Left lobe of liver (tissue), 2 donors: ENCODE results near the gene SLC7A11. TPM values are rescaled to one million over a fixed set of nuclear protein-coding genes. Genes with fewer than 3 reads are reported as not detected.
"Not testable (repeated sequence)": the region's sequence is repeated elsewhere in the genome, so short reads cannot be mapped to it uniquely, and the experiment has no call there.

Source experiments
- ATAC-seq: fragments of 200-7000 bp; cut with Tn5 transposase; one replicate; pipeline ENCODE4 v1.9.1; 2020; ENCODE audit warnings: mild to moderate bottlenecking, moderate library complexity
- DNase-seq: peaks from one replicate; pipeline ENCODE4 v3.0.0-alpha.2; 2020; ENCODE audit warnings: low spot score
- total RNA-seq: library from RNA; stranded (reverse); gene quantifications from one replicate; pipeline ENCODE4 v1.2.1, GENCODE V29; 2021
- donor health status: DM: no; HTN: no; CAD: no; lungs with moderate emphysema.
- donor health status: DM: no; HTN: yes; CAD: no.

Gene SLC7A11
- total RNA-seq, 1 donor from 2014 or later, result 0.13 TPM

- no peak for DNase-seq
- no peak for ATAC-seq
Observed at GRCh38 chr4:138247643-138248042, 5.5 kb upstream of the SLC7A11 start.

GRCh38 chr4:138243369-138243768, 1.2 kb upstream of the SLC7A11 start:
- ATAC-seq, result no peak

GRCh38 chr4:138242834-138243156, 646 bp upstream of the SLC7A11 start:
- DNase-seq (no peak), ATAC-seq (no peak)

More at GRCh38 chr4:138243369-138243768, 1.2 kb upstream of the SLC7A11 start:
- DNase-seq, result no peak

- DNase-seq (no peak), ATAC-seq (no peak)
Observed at GRCh38 chr4:138241281-138242075, 671 bp downstream of the SLC7A11 start.

- DNase-seq (no peak), ATAC-seq (no peak)
Observed at GRCh38 chr4:138239491-138239890, 2.7 kb downstream of the SLC7A11 start.

- no peak for ATAC-seq
- no peak for DNase-seq
Observed at GRCh38 chr4:138238521-138239292, 3.4 kb downstream of the SLC7A11 start.

- not testable (repeated sequence) for ATAC-seq
Observed at GRCh38 chr4:138237132-138237531, 5.0 kb downstream of the SLC7A11 start.

GRCh38 chr4:138236037-138236436, 6.1 kb downstream of the SLC7A11 start:
- ATAC-seq, result no peak
- DNase-seq, result no peak

More at GRCh38 chr4:138237132-138237531, 5.0 kb downstream of the SLC7A11 start:
- not testable (repeated sequence) for DNase-seq

- DNase-seq, result no peak
- no peak for ATAC-seq
Observed at GRCh38 chr4:138235419-138235952, 6.7 kb downstream of the SLC7A11 start.

GRCh38 chr4:138234248-138234647, 7.9 kb downstream of the SLC7A11 start:
- no peak for ATAC-seq

GRCh38 chr4:138233313-138234034, 8.7 kb downstream of the SLC7A11 start:
- no peak for DNase-seq
- ATAC-seq, result no peak

More at GRCh38 chr4:138234248-138234647, 7.9 kb downstream of the SLC7A11 start:
- no peak for DNase-seq

- DNase-seq, result no peak
Observed at GRCh38 chr4:138232364-138232763, 9.8 kb downstream of the SLC7A11 start.

GRCh38 chr4:138230048-138230447, 12.1 kb downstream of the SLC7A11 start:
- DNase-seq (no peak), ATAC-seq (no peak)

More at GRCh38 chr4:138232364-138232763, 9.8 kb downstream of the SLC7A11 start:
- no peak for ATAC-seq

- no peak for DNase-seq
- ATAC-seq, result no peak
Observed at GRCh38 chr4:138229160-138229559, 13.0 kb downstream of the SLC7A11 start.

- DNase-seq, result no peak
- ATAC-seq, result no peak
Observed at GRCh38 chr4:138226351-138226750, 15.8 kb downstream of the SLC7A11 start.

GRCh38 chr4:138225477-138225876, 16.7 kb downstream of the SLC7A11 start:
- no peak for ATAC-seq
- no peak for DNase-seq

- no peak for ATAC-seq
- no peak for DNase-seq
Observed at GRCh38 chr4:138224614-138225013, 17.5 kb downstream of the SLC7A11 start.

GRCh38 chr4:138223231-138223910, 18.8 kb downstream of the SLC7A11 start:
- no peak for ATAC-seq
- DNase-seq, result no peak

- DNase-seq (no peak), ATAC-seq (no peak)
Observed at GRCh38 chr4:138222046-138222445, 20.1 kb downstream of the SLC7A11 start.

GRCh38 chr4:138218976-138219375, 23.2 kb downstream of the SLC7A11 start:
- DNase-seq (no peak), ATAC-seq (no peak)

- DNase-seq (no peak), ATAC-seq (no peak)
Observed at GRCh38 chr4:138217567-138217966, 24.6 kb downstream of the SLC7A11 start.
